Activated CD8-positive, alpha-beta T cell treated with anti-CD3 and anti-CD28 coated beads, Interleukin-2, amount 10 ng/mL, durations not matched to agents 7 days and 5 days (primary cell): ENCODE results near the gene LPAR1. TPM values are rescaled to one million over a fixed set of nuclear protein-coding genes. Genes with fewer than 3 reads are reported as not detected.

ENCODE experiments used
- ATAC-seq: fragments of 150-1000 bp; cut with Tn5 transposase; one replicate; pipeline ENCODE4 v1.10.0; 2021; ENCODE audit warnings: moderate library complexity
- CTCF ChIA-PET: fragments of 350-600 bp; sonication (Branson Sonifier 250); formaldehyde crosslinking; loops from one replicate; lab custom pipeline; 2021; ENCODE audit warnings: antibody characterized with exemption; lab: Charles Lee
- POLR2A ChIA-PET: fragments of 350-600 bp; sonication (Branson Sonifier 250); formaldehyde crosslinking; loops from one replicate; lab custom pipeline; 2021; ENCODE audit warnings: antibody characterized with exemption; lab: Charles Lee
- DNase-seq: peaks from one replicate; pipeline ENCODE4 v3.0.0-alpha.2; 2020
- H3K27ac Mint-ChIP-seq: one replicate; pipeline ENCODE4 v1.8.0; 2021; ENCODE audit warnings: mild to moderate bottlenecking, mixed read lengths
- H3K27me3 Mint-ChIP-seq: one replicate; pipeline ENCODE4 v1.8.0; 2021; ENCODE audit warnings: low read depth, mixed read lengths
- H3K36me3 Mint-ChIP-seq: one replicate; pipeline ENCODE4 v1.8.0; 2021; ENCODE audit warnings: low read depth, mixed read lengths
- H3K4me1 Mint-ChIP-seq: one replicate; pipeline ENCODE4 v1.8.0; 2021; ENCODE audit warnings: low read depth, mixed read lengths
- H3K4me3 Mint-ChIP-seq: one replicate; pipeline ENCODE4 v1.8.0; 2021; ENCODE audit warnings: mild to moderate bottlenecking, mixed read lengths
- H3K9me3 Mint-ChIP-seq: one replicate; pipeline ENCODE4 v1.8.0; 2022; ENCODE audit warnings: mixed read lengths; ENCODE audit not compliant: insufficient read depth
- total RNA-seq, 2 experiments: library from RNA; stranded (reverse); gene quantifications; one replicate each; pipeline ENCODE4 v1.2.3, GENCODE V29; 2021

The LPAR1 gene
- total RNA-seq, 2 experiments from 2014 or later, result not detected

GRCh38 chr9:111008158-111009075 is 29.9 kb downstream of the LPAR1 start:
- Mint-ChIP-seq H3K4me3 (no peak overlapping the region), H3K36me3 (no peaks in the 10 kb centered on the region), H3K4me1 (no peaks in the 10 kb centered on the region), H3K27me3 (peaks cover 1% of the 10 kb centered on the region), H3K27ac (no peak overlapping the region), H3K9me3 (no peaks in the 10 kb centered on the region)
- no peak for DNase-seq
- ATAC-seq, result no peak
- ChIA-PET POLR2A (no interaction called here), CTCF (no interaction called here)

GRCh38 chr9:111005746-111006470 is 32.4 kb downstream of the LPAR1 start:
- H3K4me3 Mint-ChIP-seq, result no peak overlapping the region
- ATAC-seq (no peak), DNase-seq (no peak)
- H3K27me3 Mint-ChIP-seq, result no peaks in the 10 kb centered on the region
- H3K27ac Mint-ChIP-seq, result no peak overlapping the region
- CTCF ChIA-PET, result no interaction called here
- POLR2A ChIA-PET, result no interaction called here
- H3K9me3 Mint-ChIP-seq, result no peaks in the 10 kb centered on the region
- no peaks in the 10 kb centered on the region for H3K4me1 Mint-ChIP-seq
- no peaks in the 10 kb centered on the region for H3K36me3 Mint-ChIP-seq

GRCh38 chr9:111004936-111005335 is 33.3 kb downstream of the LPAR1 start:
- H3K27ac Mint-ChIP-seq, result no peak overlapping the region
- H3K4me1 Mint-ChIP-seq, result no peaks in the 10 kb centered on the region
- no peaks in the 10 kb centered on the region for H3K36me3 Mint-ChIP-seq
- DNase-seq (no peak), ATAC-seq (no peak)
- H3K4me3 Mint-ChIP-seq, result no peak overlapping the region
- ChIA-PET POLR2A (no interaction called here), CTCF (no interaction called here)
- H3K27me3 Mint-ChIP-seq, result no peaks in the 10 kb centered on the region
- no peaks in the 10 kb centered on the region for H3K9me3 Mint-ChIP-seq

DNA sequence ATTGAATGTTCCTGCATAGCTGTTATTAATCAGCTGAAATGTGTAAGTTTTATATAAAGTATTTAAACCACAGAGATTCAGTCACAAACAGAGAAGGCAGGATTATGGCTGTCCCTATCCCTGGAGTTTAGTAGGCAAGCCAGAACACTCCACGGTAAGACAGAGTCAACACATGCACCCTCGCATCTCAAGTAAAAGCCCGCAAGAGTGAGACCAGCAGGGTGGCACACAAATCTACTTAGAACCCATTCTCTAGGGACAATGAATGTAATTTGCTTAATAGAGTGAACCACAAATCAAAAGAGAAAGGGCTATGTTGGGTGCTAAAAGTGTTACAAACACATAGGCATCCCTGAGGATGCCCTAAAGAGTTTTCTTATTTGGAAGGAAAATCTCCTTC is 35.1 kb downstream of the LPAR1 start:
- Mint-ChIP-seq H3K4me1 (no peaks in the 10 kb centered on the region), H3K9me3 (no peaks in the 10 kb centered on the region), H3K36me3 (no peaks in the 10 kb centered on the region), H3K27me3 (no peaks in the 10 kb centered on the region), H3K27ac (no peak overlapping the region), H3K4me3 (no peak overlapping the region)
- CTCF ChIA-PET, result no interaction called here
- DNase-seq (no peak), ATAC-seq (no peak)
- POLR2A ChIA-PET, result no interaction called here

DNA sequence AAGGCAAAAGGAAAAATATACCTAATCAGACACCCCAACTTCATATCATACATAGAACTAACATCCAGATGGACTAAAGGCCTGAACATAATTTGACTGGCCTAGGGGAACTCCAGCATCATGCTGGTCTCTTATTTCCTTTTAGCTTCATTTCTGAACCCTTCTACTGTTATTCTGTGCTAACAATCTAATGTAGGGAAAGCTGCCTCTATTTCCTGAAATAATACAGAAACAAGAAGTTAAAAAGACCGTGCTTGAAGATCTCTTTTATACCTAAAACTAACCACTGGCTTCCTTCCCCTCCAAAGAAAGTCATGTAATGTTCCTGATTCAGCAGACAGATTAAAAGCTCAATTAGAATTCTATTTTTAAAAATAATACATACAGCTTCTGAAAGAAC is 36.7 kb downstream of the LPAR1 start:
- ChIA-PET POLR2A (no interaction called here), CTCF (no interaction called here)
- H3K27me3 Mint-ChIP-seq, result no peaks in the 10 kb centered on the region
- DNase-seq, result no peak
- no peak overlapping the region for H3K4me3 Mint-ChIP-seq
- no peak overlapping the region for H3K27ac Mint-ChIP-seq
- H3K4me1 Mint-ChIP-seq, result no peaks in the 10 kb centered on the region
- no peaks in the 10 kb centered on the region for H3K36me3 Mint-ChIP-seq
- no peaks in the 10 kb centered on the region for H3K9me3 Mint-ChIP-seq
- no peak for ATAC-seq

GRCh38 chr9:111000202-111000601 is 38.1 kb downstream of the LPAR1 start:
- ChIA-PET POLR2A (no interaction called here), CTCF (no interaction called here)
- ATAC-seq (no peak), DNase-seq (no peak)
- Mint-ChIP-seq H3K9me3 (no peaks in the 10 kb centered on the region), H3K36me3 (no peaks in the 10 kb centered on the region), H3K27me3 (no peaks in the 10 kb centered on the region), H3K4me3 (no peak overlapping the region), H3K27ac (no peak overlapping the region), H3K4me1 (no peaks in the 10 kb centered on the region)

- Mint-ChIP-seq H3K9me3 (no peaks in the 10 kb centered on the region), H3K27me3 (peaks cover under 1% of the 10 kb centered on the region), H3K4me3 (no peak overlapping the region), H3K4me1 (no peaks in the 10 kb centered on the region), H3K27ac (no peak overlapping the region), H3K36me3 (no peaks in the 10 kb centered on the region)
- POLR2A ChIA-PET, result no interaction called here
- ATAC-seq (no peak), DNase-seq (no peak)
- CTCF ChIA-PET, result no interaction called here
These were observed 38.9 kb downstream of the LPAR1 start for GRCh38 chr9:110999379-110999778.

- no peak for DNase-seq
- ChIA-PET POLR2A (no interaction called here), CTCF (no interaction called here)
- Mint-ChIP-seq H3K27ac (no peak overlapping the region), H3K4me1 (no peaks in the 10 kb centered on the region), H3K4me3 (no peak overlapping the region), H3K36me3 (no peaks in the 10 kb centered on the region), H3K27me3 (peaks cover 2% of the 10 kb centered on the region), H3K9me3 (no peaks in the 10 kb centered on the region)
- ATAC-seq, result no peak
These were observed 40.4 kb downstream of the LPAR1 start for GRCh38 chr9:110997847-110998246.

DNA sequence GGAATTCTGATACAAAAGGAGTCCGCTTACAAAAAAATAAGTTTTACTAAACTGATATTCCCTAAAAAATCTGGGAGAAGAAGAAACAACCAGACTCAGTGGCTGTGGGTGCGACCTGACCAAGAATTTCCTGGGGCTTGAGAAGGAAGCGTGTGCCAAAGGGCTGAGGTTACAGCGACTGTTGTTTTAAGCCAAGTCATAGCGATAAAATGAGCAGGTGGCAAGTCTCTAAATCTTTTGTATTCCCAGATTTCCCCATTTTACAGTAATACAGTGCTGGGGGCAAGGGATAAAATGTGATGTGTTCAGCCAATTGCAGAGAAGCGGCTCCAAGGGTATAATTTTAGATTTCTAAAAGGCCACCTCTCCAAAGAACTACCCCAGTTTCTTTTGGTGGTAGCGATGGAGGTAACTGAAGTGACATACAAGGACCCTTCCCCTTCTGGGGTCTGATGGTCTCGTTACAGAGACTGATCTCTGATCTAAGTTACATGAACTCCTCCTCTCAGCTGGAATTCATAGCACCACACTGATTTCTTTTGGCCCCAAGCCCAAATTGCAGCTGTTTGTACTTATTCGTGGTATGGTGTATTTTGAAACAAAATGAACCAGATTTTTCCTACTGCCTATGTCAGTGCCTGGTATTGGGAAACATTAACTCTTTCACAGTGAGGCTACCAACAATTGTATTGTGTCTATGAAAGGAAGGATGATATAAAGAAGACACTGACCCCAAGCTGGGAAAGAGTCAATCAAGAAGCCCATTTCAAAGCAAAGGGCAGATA is 41.6 kb downstream of the LPAR1 start:
- Mint-ChIP-seq H3K27me3 (peaks cover 2% of the 10 kb centered on the region), H3K36me3 (no peaks in the 10 kb centered on the region), H3K9me3 (no peaks in the 10 kb centered on the region), H3K27ac (no peak overlapping the region), H3K4me3 (no peak overlapping the region), H3K4me1 (no peaks in the 10 kb centered on the region)
- no peak for DNase-seq
- ATAC-seq, result no peak
- CTCF ChIA-PET, result no interaction called here
- POLR2A ChIA-PET, result no interaction called here

- CTCF ChIA-PET, result no interaction called here
These were observed 42.6 kb downstream of the LPAR1 start for GRCh38 chr9:110995420-110996340.

DNA sequence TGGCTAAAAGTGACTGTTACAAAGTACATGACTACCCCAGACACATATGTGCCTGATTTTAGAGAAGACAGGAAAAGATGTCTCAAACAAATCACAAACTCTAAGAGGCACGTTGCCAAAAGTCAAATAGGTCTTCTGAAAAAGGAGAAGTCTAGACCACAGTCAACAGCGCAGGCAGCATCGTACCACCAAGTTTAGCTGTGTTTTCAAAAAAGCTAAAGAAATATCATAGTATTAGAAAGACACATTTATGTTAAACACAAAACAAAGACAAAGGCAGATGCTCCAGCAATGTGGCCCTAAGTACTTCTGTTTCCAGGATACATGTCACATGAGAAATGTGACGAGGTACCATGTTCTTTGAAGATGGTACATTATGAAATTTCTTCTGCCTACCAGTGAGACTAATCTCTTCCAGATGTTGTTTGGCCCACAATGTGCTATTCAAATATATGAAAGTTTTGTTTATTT is 43.5 kb downstream of the LPAR1 start:
- ATAC-seq, result no peak
- H3K27ac Mint-ChIP-seq, result no peak overlapping the region
- DNase-seq, result no peak
- no peaks in the 10 kb centered on the region for H3K36me3 Mint-ChIP-seq
- no peak overlapping the region for H3K4me3 Mint-ChIP-seq
- ChIA-PET POLR2A (no interaction called here), CTCF (no interaction called here)
- no peaks in the 10 kb centered on the region for H3K9me3 Mint-ChIP-seq
- H3K27me3 Mint-ChIP-seq, result peaks cover 2% of the 10 kb centered on the region
- no peaks in the 10 kb centered on the region for H3K4me1 Mint-ChIP-seq

More at GRCh38 chr9:110995420-110996340, 42.6 kb downstream of the LPAR1 start:
- no peak for DNase-seq
- no peaks in the 10 kb centered on the region for H3K9me3 Mint-ChIP-seq
- POLR2A ChIA-PET, result no interaction called here
- ATAC-seq, result no peak
- peaks cover 2% of the 10 kb centered on the region for H3K27me3 Mint-ChIP-seq
- no peaks in the 10 kb centered on the region for H3K4me1 Mint-ChIP-seq
- no peaks in the 10 kb centered on the region for H3K36me3 Mint-ChIP-seq
- no peak overlapping the region for H3K4me3 Mint-ChIP-seq
- H3K27ac Mint-ChIP-seq, result no peak overlapping the region
